PFSK-1 (cell line): ENCODE data around the gene SDS.

Experiments used
- FOXP2 ChIP-seq: optimal IDR thresholded peaks from 2 replicates; pipeline ENCODE3; 2011; ENCODE audit warnings: borderline replicate concordance, control low read depth, inconsistent platforms; ENCODE audit not compliant: insufficient read depth; ENCODE audit errors: extremely low read length, extremely low read depth
- POLR2AphosphoS5 ChIP-seq: IDR thresholded peaks from 2 replicates; pipeline ENCODE4 v1.6.1; 2012; ENCODE audit warnings: low read depth, mild to moderate bottlenecking, control low read depth, low read length, moderate library complexity
- REST ChIP-seq, 2 experiments: IDR thresholded peaks; 2 replicates each; pipeline versions ENCODE4 v1.6.1 to v1.8.0; 2011 to 2012; ENCODE audit warnings: low read depth in 2 of 2, low read length in 2 of 2, control low read depth in 1 of 2, inconsistent platforms in 1 of 2, mild to moderate bottlenecking in 1 of 2, moderate library complexity in 1 of 2; ENCODE audit not compliant: insufficient read depth in 1 of 2
- SIN3A ChIP-seq: IDR thresholded peaks from 2 replicates; pipeline ENCODE4 v1.6.1; 2012; ENCODE audit warnings: mild to moderate bottlenecking, low read length, moderate library complexity, borderline replicate concordance; ENCODE audit not compliant: insufficient read depth
- TAF1 ChIP-seq: IDR thresholded peaks from 2 replicates; pipeline ENCODE4 v1.6.1; 2012; ENCODE audit warnings: low read length, control low read depth, borderline replicate concordance; ENCODE audit not compliant: insufficient read depth

The SDS gene

GRCh38 chr12:113378291-113378690 lies 25.4 kb downstream of the SDS start:
- no peak for TF ChIP-seq REST (IDR thresholded peaks at IDR 0.05; ENCODE audit: insufficient read depth in 1 of 2, low read depth in 2 of 2, low read length in 2 of 2)
- TF ChIP-seq TAF1 = no peak
- TF ChIP-seq POLR2AphosphoS5 = no peak
- no peak for TF ChIP-seq SIN3A
- no peak for TF ChIP-seq FOXP2

GRCh38 chr12:113374823-113375428 lies 28.8 kb downstream of the SDS start:
- TF ChIP-seq TAF1 = no peak
- TF ChIP-seq POLR2AphosphoS5 = no peak
- no peak for TF ChIP-seq SIN3A
- TF ChIP-seq FOXP2 = no peak
- no peak for TF ChIP-seq REST (IDR thresholded peaks at IDR 0.05; ENCODE audit: insufficient read depth in 1 of 2, low read depth in 2 of 2, low read length in 2 of 2)

- TF ChIP-seq FOXP2 (no peak), POLR2AphosphoS5 (no peak), REST (IDR thresholded peaks at IDR 0.05; ENCODE audit: insufficient read depth in 1 of 2, low read depth in 2 of 2, low read length in 2 of 2) (no peak), TAF1 (no peak), SIN3A (no peak)
Observed at GRCh38 chr12:113373969-113374368, 29.7 kb downstream of the SDS start.

- TF ChIP-seq REST (IDR thresholded peaks at IDR 0.05; ENCODE audit: insufficient read depth in 1 of 2, low read depth in 2 of 2, low read length in 2 of 2) (no peak), TAF1 (no peak), SIN3A (no peak), FOXP2 (no peak), POLR2AphosphoS5 (no peak)
Observed at GRCh38 chr12:113373440-113373839, 30.2 kb downstream of the SDS start.

GRCh38 chr12:113372371-113372770 lies 31.3 kb downstream of the SDS start:
- no peak for TF ChIP-seq TAF1
- TF ChIP-seq FOXP2 = no peak
- TF ChIP-seq POLR2AphosphoS5 = no peak
- no peak for TF ChIP-seq SIN3A
- TF ChIP-seq REST (IDR thresholded peaks at IDR 0.05; ENCODE audit: insufficient read depth in 1 of 2, low read depth in 2 of 2, low read length in 2 of 2) = no peak
